Tibial artery (tissue), 4 donors: Measurements from ENCODE around the gene E2F8.

Source experiments
- DNase-seq, 2 donors: peaks; one replicate each; pipeline ENCODE4 v3.0.0-alpha.2; 2019
- H3K27ac ChIP-seq, 2 donors: fragments of 200-600 bp; sonication (generic) in 1 of 2; 1 replicate in 1 of 2; 2 replicates in 1 of 2; pipeline ENCODE4 v1.5.1; 2018 to 2019; ENCODE audit warnings: mild to moderate bottlenecking in 1 of 2
- H3K27me3 ChIP-seq, 2 donors: fragments of 200-600 bp; sonication (generic) in 1 of 2; one replicate each; pipeline versions ENCODE4 v1.5.1 to v1.6.0; 2016 to 2019
- H3K36me3 ChIP-seq, 3 donors: fragments of 200-600 bp; sonication (generic) in 2 of 3; one replicate each; pipeline ENCODE4 v1.5.1; 2016 to 2019; ENCODE audit warnings: mild to moderate bottlenecking in 2 of 3
- H3K4me1 ChIP-seq, 4 donors: fragments of 200-600 bp; sonication (generic) in 2 of 4; 1 replicate in 3 of 4; 2 replicates in 1 of 4; pipeline ENCODE4 v1.5.1; 2016 to 2019
- H3K4me3 ChIP-seq, 2 donors: fragments of 200-600 bp; sonication (generic) in 1 of 2; 1 replicate in 1 of 2; 2 replicates in 1 of 2; pipeline ENCODE4 v1.5.1; 2018 to 2019; ENCODE audit warnings: mild to moderate bottlenecking in 2 of 2
- H3K9me3 ChIP-seq, 3 donors: fragments of 200-600 bp; sonication (generic) in 1 of 3; one replicate each; pipeline ENCODE4 v1.5.1; 2016 to 2019
- CTCF ChIP-seq, 2 experiments: fragments of 200-600 bp in 1 of 2; fragments of 450-650 bp in 1 of 2; IDR thresholded peaks; one replicate each; pipeline ENCODE4 v1.5.1; 2017 to 2019; ENCODE audit warnings: antibody characterized with exemption in 2 of 2, mild to moderate bottlenecking in 1 of 2, moderate library complexity in 1 of 2
- intact Hi-C: fragments of 100-400 bp; cut with DNase I; formaldehyde crosslinking; loops from one replicate; pipeline ENCODE4 v1.15.0; 2023; ENCODE audit warnings: low total_unique reads

E2F8 gene

GRCh38 chr11:19237381-19237780 lies 3.4 kb downstream of the E2F8 start:
- Histone ChIP-seq H3K27me3 (peaks cover 3 to 49% of the 10 kb centered on the region in 2 donors), H3K27ac (no peak overlapping the region), H3K9me3 (no peaks in the 10 kb centered on the region), H3K36me3 (no peaks in the 10 kb centered on the region), H3K4me3 (no peak overlapping the region), H3K4me1 (peaks cover 0 to 23% (median 21%) of the 10 kb centered on the region in 4 donors)
- no peak for DNase-seq
- intact Hi-C loops = no loop called here
- TF ChIP-seq CTCF (IDR thresholded peaks at IDR 0.05) = no peak

- no peak overlapping the region for H3K27ac ChIP-seq
- H3K4me1 ChIP-seq = no peaks in the 10 kb centered on the region
- no peak for TF ChIP-seq CTCF (IDR thresholded peaks at IDR 0.05)
- H3K27me3 ChIP-seq = peaks cover 0 to 19% of the 10 kb centered on the region in 2 donors
- intact Hi-C loops = no loop called here
- no peaks in the 10 kb centered on the region for H3K36me3 ChIP-seq
- no peak overlapping the region for H3K4me3 ChIP-seq
- H3K9me3 ChIP-seq = no peaks in the 10 kb centered on the region
- no peak for DNase-seq
Observed at GRCh38 chr11:19234231-19234817, 6.4 kb downstream of the E2F8 start.

GRCh38 chr11:19232910-19233503 lies 7.7 kb downstream of the E2F8 start:
- no peaks in the 10 kb centered on the region for H3K36me3 ChIP-seq
- no peaks in the 10 kb centered on the region for H3K9me3 ChIP-seq
- TF ChIP-seq CTCF (IDR thresholded peaks at IDR 0.05) = no peak
- no peaks in the 10 kb centered on the region for H3K4me1 ChIP-seq
- no peak overlapping the region for H3K27ac ChIP-seq
- DNase-seq = no peak
- peaks cover 0 to 9% of the 10 kb centered on the region in 2 donors for H3K27me3 ChIP-seq
- H3K4me3 ChIP-seq = no peak overlapping the region
- intact Hi-C loops = no loop called here

- Histone ChIP-seq H3K4me3 (no peak overlapping the region), H3K9me3 (no peaks in the 10 kb centered on the region), H3K4me1 (no peaks in the 10 kb centered on the region), H3K36me3 (no peaks in the 10 kb centered on the region), H3K27ac (no peak overlapping the region), H3K27me3 (no peaks in the 10 kb centered on the region)
- intact Hi-C loops = no loop called here
- no peak for DNase-seq
- no peak for TF ChIP-seq CTCF (IDR thresholded peaks at IDR 0.05)
Observed at GRCh38 chr11:19229671-19230070, 11.1 kb downstream of the E2F8 start.

GRCh38 chr11:19228968-19229367 lies 11.8 kb downstream of the E2F8 start:
- H3K27ac ChIP-seq = no peak overlapping the region
- H3K9me3 ChIP-seq = no peaks in the 10 kb centered on the region
- no peaks in the 10 kb centered on the region for H3K4me1 ChIP-seq
- no peaks in the 10 kb centered on the region for H3K27me3 ChIP-seq
- no peak overlapping the region for H3K4me3 ChIP-seq
- H3K36me3 ChIP-seq = no peaks in the 10 kb centered on the region
- no peak for DNase-seq
- intact Hi-C loops = no loop called here
- no peak for TF ChIP-seq CTCF (IDR thresholded peaks at IDR 0.05)
